HG03342 (cell line): ENCODE measurements around the gene NUBPL.

ENCODE experiments used
- ATAC-seq: cut with Tn5 transposase; IDR thresholded peaks from one replicate; pipeline ENCODE4 v1.9.1; 2021; ENCODE audit warnings: mild to moderate bottlenecking, moderate library complexity; ENCODE audit not compliant: unreplicated experiment

The NUBPL gene, protein sequence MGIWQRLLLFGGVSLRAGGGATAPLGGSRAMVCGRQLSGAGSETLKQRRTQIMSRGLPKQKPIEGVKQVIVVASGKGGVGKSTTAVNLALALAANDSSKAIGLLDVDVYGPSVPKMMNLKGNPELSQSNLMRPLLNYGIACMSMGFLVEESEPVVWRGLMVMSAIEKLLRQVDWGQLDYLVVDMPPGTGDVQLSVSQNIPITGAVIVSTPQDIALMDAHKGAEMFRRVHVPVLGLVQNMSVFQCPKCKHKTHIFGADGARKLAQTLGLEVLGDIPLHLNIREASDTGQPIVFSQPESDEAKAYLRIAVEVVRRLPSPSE

DNA sequence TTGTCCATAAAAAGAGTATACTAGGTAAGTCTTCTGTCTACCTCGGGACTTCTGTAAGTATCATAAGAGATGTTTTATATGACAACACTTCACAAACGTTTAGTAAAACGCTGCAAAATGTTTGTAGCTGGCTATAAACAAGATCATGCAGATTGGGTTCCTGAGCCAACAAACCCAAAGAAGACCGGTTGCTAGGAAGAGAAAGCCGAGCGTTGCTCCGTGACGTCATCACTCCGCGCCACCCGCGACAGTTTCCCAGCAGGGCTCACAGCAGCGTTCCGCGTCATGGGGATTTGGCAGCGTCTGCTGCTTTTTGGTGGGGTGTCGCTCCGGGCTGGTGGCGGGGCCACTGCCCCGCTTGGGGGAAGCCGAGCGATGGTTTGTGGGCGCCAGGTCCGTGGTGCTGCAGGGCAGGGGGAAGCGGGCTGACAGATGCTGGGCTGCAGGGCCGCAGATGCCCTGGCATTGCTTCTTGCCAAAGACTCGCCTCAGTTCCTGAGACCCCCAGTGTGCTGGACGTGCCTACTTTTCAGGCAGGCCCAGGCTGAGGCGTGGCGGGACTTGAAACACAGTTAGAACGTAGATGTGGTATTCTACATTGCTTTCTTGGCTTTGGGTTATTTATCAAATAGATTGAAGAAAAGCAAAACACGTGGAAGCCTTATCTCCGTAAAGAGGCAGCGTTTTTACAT, at the start of gene NUBPL:
NUBPL (plus strand) TSS at position 250 of the 692 bp plus-strand sequence; CDS start at position 286, 36 bp downstream.
- ATAC-seq = peak; percentile 97

- ATAC-seq = no peak
Measured at GRCh38 chr14:31527087-31527486, 34.1 kb upstream of the NUBPL start.

GRCh38 chr14:31527546-31527945, 33.7 kb upstream of the NUBPL start:
- ATAC-seq = no peak

DNA sequence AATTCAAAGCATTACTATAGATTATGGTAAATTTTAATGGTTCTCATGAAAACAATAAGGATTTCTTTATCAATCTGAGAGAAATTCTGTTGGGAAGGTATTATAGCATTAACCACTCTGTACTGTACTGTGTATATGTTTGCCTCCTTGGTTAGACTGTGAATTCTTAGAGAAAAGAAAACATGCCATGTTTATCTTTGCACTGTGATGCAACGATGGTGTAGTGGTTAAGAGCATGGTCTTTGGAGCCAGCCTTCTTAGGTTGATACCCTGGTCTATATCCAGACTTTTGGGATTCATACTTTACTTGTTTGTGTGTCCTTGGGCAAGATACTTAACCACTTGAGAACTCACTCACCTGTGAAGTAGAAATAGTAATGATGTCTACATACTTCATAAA, 32.2 kb upstream of the NUBPL start:
- ATAC-seq = no peak

DNA sequence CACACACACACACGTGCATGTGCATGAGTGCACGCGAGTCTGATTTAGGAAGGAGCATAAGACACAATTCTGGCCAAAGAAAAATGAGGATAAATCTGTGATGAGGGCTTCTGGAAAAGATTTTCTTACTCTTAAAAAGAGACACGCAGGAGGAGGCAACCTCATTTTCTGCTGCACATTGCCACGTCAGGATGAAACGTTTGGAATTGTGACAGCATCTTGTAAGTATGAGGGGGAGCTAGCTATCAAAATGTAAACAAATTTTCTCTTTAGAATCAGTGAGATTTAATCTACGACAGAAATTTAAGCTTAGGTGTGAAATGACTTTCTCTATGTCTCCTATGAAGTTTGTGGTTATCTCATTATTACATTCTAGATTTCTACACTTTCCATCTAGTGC, 31.1 kb upstream of the NUBPL start:
- ATAC-seq = no peak

- no peak for ATAC-seq
Measured at GRCh38 chr14:31536201-31536960, 24.8 kb upstream of the NUBPL start.

DNA sequence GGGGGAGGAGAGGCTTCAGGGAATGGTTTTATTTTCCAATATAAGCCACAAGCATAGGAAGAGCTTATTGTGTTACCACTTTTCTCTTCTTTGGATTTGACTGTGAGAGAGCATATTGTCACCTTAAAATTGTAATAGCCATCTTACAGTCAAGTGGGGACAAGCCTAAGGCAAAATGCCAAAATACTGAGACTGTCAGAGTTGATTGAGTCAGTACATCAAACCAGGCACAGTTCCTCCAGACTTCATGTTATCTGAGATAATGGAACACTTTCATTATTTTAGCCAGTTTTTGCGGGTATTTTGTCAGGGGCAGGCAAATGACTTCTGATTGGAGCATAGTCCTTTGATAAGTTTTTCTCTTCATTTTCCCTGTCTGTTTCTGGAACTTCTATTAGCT, 19.5 kb upstream of the NUBPL start:
- no peak for ATAC-seq

DNA sequence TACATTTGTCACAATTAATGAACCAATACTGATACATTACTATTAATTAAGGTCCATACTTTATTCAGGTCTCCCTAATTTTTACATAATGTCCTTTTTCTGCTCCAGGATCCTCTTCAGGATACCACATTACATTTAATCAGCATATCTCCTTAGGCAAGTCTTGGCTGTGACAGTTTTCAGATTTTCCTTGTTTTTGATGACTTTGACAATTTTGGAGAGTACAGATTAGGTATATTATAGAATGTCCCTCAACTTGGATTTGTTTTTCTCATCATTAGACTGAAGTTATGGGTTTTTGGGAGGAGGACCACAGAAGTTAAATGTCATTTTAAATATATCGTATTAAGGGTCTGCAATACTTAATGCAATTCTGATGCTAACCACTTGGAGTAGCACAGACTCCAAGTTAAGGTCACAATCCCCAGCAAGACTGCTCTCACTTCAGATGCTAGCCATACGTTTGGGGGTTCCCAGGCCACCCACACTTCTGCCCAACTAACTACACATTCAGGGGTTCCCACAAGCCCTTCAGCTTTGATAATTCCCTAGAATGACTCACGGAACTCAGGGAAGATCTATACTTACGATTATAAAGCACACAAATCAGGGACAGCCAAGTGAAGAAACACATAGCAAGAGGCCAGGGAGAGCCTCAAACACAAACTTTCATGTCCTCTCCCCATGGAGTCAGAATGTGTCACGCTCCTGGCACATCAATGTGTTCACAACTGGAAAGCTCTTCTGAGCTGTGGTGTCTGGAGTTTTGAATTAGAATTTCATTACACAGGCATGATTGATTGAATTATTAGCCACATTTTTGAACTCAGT, 17.0 kb upstream of the NUBPL start:
- no peak for ATAC-seq

- ATAC-seq = no peak
Measured at GRCh38 chr14:31544816-31545215, 16.4 kb upstream of the NUBPL start.

DNA sequence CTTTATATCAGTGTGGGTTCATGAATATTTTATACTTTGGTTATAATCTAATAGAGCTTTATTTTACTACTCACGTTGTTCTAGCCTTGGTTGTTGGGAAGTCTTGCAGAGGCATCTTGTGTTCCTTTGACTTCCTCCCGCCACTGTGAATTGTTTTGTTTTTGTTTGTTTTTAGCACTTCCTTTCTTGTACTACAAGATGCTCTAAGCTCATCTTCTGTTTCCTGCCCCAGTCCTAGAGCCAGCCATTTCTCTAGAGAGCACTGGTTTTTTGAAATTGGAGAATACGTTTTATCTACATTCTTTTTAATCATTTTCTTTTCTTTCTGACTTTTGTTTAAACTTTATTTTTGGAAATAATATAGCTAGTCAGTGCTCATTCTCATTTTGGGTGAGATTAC, 15.9 kb upstream of the NUBPL start:
- no peak for ATAC-seq

- no peak for ATAC-seq
Measured at GRCh38 chr14:31549817-31550216, 11.4 kb upstream of the NUBPL start.

DNA sequence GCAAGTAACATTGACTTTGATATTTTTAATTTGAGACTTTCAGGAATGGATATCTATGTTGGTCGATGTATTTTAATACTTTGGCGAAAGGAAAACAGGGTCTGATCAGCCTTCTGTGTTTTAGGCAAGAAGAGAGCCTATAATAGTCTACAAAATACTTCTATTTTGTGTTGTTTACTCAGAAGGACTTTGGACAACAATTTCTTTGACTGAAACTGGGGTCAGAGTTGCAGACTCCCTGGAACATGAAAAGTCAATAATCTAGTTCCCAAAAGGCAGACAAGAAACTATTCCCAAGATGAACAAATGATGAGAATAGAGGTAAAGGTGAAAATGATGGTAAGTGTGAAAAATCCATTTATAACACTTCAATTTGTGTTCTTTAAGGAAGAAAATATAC, 10.6 kb upstream of the NUBPL start:
- ATAC-seq = no peak

DNA sequence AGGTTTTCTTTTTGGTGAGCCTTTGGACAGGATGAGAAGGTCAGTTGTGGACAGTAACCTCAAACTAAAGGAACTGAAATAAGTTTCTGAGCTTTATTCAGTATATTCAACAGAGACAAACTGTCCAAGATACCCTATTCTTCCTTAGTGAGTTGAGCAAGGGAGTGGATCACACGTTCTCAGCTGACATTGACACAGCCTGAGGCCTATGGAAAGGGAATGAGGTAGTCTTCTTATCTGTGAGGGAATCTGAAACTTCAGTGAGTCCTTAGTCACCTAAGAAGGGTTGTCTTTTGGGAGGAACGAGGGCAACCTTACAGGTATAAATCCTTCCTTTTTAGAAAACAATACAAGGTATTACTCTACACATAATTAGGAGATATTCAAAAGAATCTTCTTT, 5.0 kb upstream of the NUBPL start:
- no peak for ATAC-seq

DNA sequence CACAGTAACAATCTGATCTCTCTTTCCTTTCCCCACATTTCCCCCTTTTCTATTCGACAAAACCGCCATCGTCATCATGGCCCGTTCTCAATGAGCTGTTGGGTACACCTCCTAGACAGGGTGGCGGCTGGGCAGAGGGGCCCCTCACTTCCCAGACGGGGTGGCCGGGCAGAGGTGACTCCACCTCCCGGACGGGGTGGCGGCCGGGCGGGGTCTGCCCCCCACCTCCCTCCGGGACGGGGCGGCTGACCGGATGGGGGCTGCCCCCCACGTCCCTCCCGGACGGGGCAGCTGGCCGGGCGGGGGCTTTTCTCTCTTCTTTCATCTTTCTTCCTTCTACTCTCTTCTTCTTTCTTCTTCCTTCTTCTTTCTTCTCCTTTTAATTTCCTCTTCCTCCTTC, 1.3 kb upstream of the NUBPL start:
- ATAC-seq = no peak

GRCh38 chr14:31560759-31561154, 447 bp upstream of the NUBPL start:
- ATAC-seq = peak; percentile 16

DNA sequence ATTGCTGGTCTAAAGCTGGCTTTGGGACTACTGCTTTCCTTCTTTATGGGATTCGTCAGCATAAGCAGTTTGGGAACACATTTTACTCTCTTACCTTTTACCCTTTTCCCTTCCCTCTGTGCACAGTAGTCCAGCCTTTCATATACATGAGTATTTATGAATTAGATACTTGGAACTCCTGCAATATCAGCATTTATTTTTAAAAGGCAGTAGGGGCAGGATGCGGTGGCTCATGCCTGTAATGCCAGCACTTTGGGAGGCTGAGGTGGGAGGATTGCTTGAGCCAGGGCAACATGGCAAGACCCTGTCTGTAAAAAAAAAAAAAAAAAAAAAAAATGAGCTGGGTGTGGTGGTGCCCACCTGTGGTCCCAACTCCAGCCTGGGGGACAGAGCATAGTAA, 3.0 kb downstream of the NUBPL start:
- no peak for ATAC-seq

DNA sequence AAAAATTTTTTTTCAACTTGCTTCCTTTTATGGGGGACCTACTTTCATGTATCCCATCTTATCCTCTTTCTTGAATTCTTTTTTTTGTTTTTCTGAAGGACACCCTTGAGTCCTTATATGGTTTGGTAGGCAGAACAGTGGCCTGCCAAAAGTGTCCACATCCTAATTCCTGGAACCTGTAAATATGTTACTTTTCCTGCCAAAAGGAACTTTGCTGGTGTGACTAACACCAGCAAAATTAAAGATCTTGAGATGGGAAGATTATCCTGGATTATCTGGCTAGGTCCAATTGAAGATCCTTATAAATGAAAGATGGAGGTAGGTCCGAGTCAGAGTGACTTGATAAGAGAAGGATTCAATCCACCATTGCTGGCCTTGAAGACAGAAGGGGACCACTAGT, 5.3 kb downstream of the NUBPL start:
- no peak for ATAC-seq

- no peak for ATAC-seq
Measured at GRCh38 chr14:31567655-31568054, 6.5 kb downstream of the NUBPL start.

DNA sequence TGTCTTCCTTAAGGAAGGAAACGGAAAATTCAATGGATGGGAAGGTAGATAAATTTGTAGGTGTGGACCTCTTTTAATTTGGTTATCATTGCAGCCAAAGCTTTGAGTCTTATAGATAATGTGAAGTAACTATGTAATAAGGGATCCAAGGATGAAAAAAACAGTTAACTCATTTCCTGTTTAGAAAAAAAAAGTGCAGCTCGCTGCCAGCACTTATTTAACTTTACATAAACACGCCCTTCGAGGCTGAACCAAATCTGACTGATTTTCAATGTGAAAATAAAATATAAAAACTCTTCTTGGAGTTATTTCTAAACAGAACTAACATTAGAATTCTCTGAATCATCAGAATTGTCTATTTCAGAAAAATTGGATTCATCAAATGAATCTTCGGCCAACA, 7.0 kb downstream of the NUBPL start:
- ATAC-seq = no peak

DNA sequence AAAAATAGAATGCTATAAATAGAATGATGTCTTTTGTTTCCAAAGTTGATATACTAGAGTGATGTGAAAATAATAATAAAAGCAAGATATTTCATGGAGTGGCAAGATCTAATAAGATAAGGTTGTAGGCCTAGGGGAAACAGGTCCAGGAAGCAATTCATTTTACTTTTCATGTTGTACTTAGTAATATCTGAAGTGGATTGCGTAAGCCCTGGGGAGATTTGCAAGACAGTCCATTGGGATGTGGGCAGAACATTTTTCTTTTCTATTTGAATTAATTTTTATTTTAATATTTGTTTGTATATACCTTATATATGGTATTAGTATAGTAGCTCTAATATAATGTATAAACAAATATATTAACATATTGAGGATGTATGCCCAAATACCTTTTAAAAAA, 7.5 kb downstream of the NUBPL start:
- ATAC-seq = no peak

DNA sequence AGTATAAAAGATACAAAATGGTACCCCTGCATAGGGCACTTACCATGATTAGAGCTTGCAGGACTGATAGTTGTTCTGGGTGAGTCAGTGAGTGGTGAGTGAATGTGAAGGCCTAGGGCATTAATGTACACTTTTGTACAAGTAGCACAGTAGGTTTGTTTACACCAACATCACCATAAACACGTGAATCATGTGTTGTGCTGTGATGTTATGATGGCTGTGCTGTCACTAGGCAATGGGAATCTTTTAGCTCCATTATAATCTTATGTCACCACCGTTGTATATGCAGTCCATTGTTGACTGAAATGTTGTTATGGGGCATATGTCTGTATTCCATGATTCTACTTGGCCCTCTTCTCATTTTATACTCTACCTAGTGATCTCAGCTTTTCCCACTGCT, 11.8 kb downstream of the NUBPL start:
- no peak for ATAC-seq
